ENCODE measurements around the gene ITIH2. TPM values are rescaled to one million over a fixed set of nuclear protein-coding genes. Genes with fewer than 3 reads are reported as not detected.

The ITIH2 gene
- total RNA-seq, 1 donor from 2014 or later = not detected

- Mint-ChIP-seq H3K36me3 (ENCODE audit: low read depth) (peaks cover 31% of the 10 kb centered on the region), H3K27ac (ENCODE audit: unreplicated experiment) (no peak overlapping the region), H3K27me3 (ENCODE audit: low read depth) (no peaks in the 10 kb centered on the region), H3K4me1 (no peaks in the 10 kb centered on the region), H3K9me3 (no peaks in the 10 kb centered on the region), H3K4me3 (no peak overlapping the region)
- TF ChIP-seq, protein P1, sequence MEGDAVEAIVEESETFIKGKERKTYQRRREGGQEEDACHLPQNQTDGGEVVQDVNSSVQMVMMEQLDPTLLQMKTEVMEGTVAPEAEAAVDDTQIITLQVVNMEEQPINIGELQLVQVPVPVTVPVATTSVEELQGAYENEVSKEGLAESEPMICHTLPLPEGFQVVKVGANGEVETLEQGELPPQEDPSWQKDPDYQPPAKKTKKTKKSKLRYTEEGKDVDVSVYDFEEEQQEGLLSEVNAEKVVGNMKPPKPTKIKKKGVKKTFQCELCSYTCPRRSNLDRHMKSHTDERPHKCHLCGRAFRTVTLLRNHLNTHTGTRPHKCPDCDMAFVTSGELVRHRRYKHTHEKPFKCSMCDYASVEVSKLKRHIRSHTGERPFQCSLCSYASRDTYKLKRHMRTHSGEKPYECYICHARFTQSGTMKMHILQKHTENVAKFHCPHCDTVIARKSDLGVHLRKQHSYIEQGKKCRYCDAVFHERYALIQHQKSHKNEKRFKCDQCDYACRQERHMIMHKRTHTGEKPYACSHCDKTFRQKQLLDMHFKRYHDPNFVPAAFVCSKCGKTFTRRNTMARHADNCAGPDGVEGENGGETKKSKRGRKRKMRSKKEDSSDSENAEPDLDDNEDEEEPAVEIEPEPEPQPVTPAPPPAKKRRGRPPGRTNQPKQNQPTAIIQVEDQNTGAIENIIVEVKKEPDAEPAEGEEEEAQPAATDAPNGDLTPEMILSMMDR (conservative IDR thresholded peaks at IDR 0.05) = peak; percentile 49
- DNase-seq (ENCODE audit: low read depth, low spot score) = no peak
Measured at GRCh38 chr10:7756360-7756992, 53.4 kb downstream of the ITIH2 start.

DNA sequence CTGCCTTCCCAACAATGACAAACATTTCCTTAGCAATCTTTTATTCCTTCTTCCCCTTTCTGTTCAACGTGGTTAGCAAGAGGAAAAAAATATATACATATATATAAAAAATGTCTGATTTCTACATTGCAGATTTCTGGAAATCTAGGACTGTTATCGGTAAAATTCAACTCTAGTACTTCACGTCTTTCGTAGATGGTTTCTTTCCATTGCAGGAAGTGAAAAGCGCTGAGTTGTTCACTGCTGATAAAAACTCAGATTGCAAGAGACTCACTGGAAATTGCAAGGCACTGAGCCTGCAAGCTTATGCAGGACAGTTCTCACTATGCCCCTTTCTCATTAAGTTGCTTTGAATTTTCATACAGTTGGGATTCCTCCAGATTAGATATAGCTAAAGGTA, 60.8 kb downstream of the ITIH2 start:
- TF ChIP-seq, protein P1 (conservative IDR thresholded peaks at IDR 0.05) = no peak
- Mint-ChIP-seq H3K27me3 (ENCODE audit: low read depth) (no peaks in the 10 kb centered on the region), H3K27ac (ENCODE audit: unreplicated experiment) (no peak overlapping the region), H3K9me3 (no peaks in the 10 kb centered on the region), H3K36me3 (ENCODE audit: low read depth) (peaks cover 5% of the 10 kb centered on the region), H3K4me3 (no peak overlapping the region), H3K4me1 (no peaks in the 10 kb centered on the region)
- DNase-seq (ENCODE audit: low read depth, low spot score) = no peak

- Mint-ChIP-seq H3K27ac (ENCODE audit: unreplicated experiment) (no peak overlapping the region), H3K4me3 (no peak overlapping the region), H3K9me3 (no peaks in the 10 kb centered on the region), H3K4me1 (no peaks in the 10 kb centered on the region), H3K36me3 (ENCODE audit: low read depth) (peaks cover 7% of the 10 kb centered on the region), H3K27me3 (ENCODE audit: low read depth) (no peaks in the 10 kb centered on the region)
- TF ChIP-seq, protein P1 (conservative IDR thresholded peaks at IDR 0.05) = no peak
- DNase-seq (ENCODE audit: low read depth, low spot score) = no peak
Measured at GRCh38 chr10:7766241-7766640, 63.1 kb downstream of the ITIH2 start.

DNA sequence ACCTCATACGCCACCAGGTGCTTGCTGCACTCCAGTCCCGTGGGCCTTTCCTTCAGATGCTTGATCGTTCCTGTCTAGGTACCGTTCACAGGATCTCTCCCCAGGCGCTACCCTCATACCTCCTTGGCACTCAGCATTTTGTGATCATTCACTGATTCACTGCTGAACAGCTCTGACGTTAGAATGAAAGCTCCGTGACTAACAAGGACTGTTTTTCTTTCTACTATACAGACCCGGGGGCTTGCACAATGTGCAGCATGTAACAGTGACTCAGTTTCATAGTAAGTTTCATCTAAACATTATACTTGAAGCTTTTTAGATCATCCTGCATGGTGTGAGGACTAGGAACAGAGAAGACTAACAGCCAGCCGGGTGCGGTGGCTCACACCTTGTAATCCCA, 64.1 kb downstream of the ITIH2 start:
- Mint-ChIP-seq H3K4me3 (no peak overlapping the region), H3K4me1 (peaks cover 4% of the 10 kb centered on the region), H3K9me3 (no peaks in the 10 kb centered on the region), H3K27me3 (ENCODE audit: low read depth) (no peaks in the 10 kb centered on the region), H3K27ac (ENCODE audit: unreplicated experiment) (no peak overlapping the region), H3K36me3 (ENCODE audit: low read depth) (peaks cover 10% of the 10 kb centered on the region)
- no peak for DNase-seq (ENCODE audit: low read depth, low spot score)
- TF ChIP-seq, protein P1 (conservative IDR thresholded peaks at IDR 0.05) = no peak

DNA sequence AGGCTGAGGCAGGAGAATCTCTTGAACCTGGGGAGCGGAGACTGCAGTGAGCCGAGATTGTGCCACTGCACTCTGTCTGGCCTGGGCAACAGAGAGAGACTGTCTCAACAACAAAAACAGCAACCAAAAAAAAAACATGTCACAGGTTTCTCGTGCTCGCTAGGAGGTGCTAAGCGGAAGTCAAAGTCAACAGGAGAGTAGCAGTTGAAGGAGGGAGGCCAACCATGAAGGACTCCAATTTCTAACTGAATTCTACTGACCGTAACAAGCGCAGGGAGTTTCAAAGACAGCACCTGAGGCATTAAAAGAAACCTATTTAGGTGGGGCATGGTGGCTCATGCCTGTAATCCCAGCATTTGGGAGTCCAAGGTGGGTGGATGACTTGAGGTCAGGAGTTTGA, 65.3 kb downstream of the ITIH2 start:
- Mint-ChIP-seq H3K36me3 (ENCODE audit: low read depth) (peaks cover 10% of the 10 kb centered on the region), H3K4me1 (peaks cover 5% of the 10 kb centered on the region), H3K27me3 (ENCODE audit: low read depth) (no peaks in the 10 kb centered on the region), H3K27ac (ENCODE audit: unreplicated experiment) (no peak overlapping the region), H3K9me3 (no peaks in the 10 kb centered on the region), H3K4me3 (no peak overlapping the region)
- no peak for DNase-seq (ENCODE audit: low read depth, low spot score)
- TF ChIP-seq, protein P1 (conservative IDR thresholded peaks at IDR 0.05) = no peak
